HEK293T (cell line): ENCODE measurements around the gene MAPK12.

ENCODE experiments used
- CTCF ChIA-PET: fragments of 350-600 bp; formaldehyde crosslinking; extraction: SDS; loops from one replicate; lab custom pipeline; 2021; ENCODE audit warnings: antibody characterized with exemption, inconsistent platforms; lab: Yijun Ruan, JAX
- POLR2A ChIA-PET: fragments of 350-600 bp; formaldehyde crosslinking; extraction: SDS; loops from one replicate; lab custom pipeline; 2020; ENCODE audit warnings: antibody characterized with exemption, inconsistent platforms; lab: Yijun Ruan, JAX
- DNase-seq: peaks from one replicate; pipeline ENCODE4 v3.0.0; 2012; ENCODE audit warnings: mixed read lengths; ENCODE audit errors: extremely low spot score
- ARNT ChIP-seq: fragments of 450-650 bp; IDR thresholded peaks from 2 replicates; pipeline ENCODE4 v1.6.1; 2017; ENCODE audit warnings: mild to moderate bottlenecking
- BHLHE40 ChIP-seq: fragments of 450-650 bp; IDR thresholded peaks from 2 replicates; pipeline ENCODE4 v1.6.1; 2016; ENCODE audit warnings: mild to moderate bottlenecking, moderate library complexity, borderline replicate concordance
- CTBP1 ChIP-seq: fragments of 450-650 bp; IDR thresholded peaks from 2 replicates; pipeline ENCODE4 v1.6.1; 2016; ENCODE audit warnings: borderline replicate concordance
- ELF4 ChIP-seq: fragments of 450-650 bp; IDR thresholded peaks from 2 replicates; pipeline ENCODE4 v1.6.1; 2017; ENCODE audit warnings: antibody characterized with exemption
- FOXA1 ChIP-seq: fragments of 450-650 bp; IDR thresholded peaks from 2 replicates; pipeline ENCODE4 v1.6.1; 2016; ENCODE audit warnings: mild to moderate bottlenecking
- FOXK2 ChIP-seq: fragments of 450-650 bp; IDR thresholded peaks from 2 replicates; pipeline ENCODE4 v1.6.1; 2016; ENCODE audit warnings: mild to moderate bottlenecking
- FOXM1 ChIP-seq: fragments of 450-650 bp; IDR thresholded peaks from 2 replicates; pipeline ENCODE4 v1.6.1; 2017; ENCODE audit warnings: mild to moderate bottlenecking, borderline replicate concordance
- HDGF ChIP-seq: fragments of 450-650 bp; IDR thresholded peaks from 2 replicates; pipeline ENCODE4 v1.6.1; 2017; ENCODE audit warnings: antibody characterized with exemption, borderline replicate concordance
- L3MBTL2 ChIP-seq: fragments of 450-650 bp; conservative IDR thresholded peaks from 2 replicates; pipeline ENCODE4 v1.6.1; 2016; ENCODE audit warnings: mild to moderate bottlenecking
- LEF1 ChIP-seq: fragments of 450-650 bp; IDR thresholded peaks from 2 replicates; pipeline ENCODE4 v1.6.1; 2017; ENCODE audit warnings: mild to moderate bottlenecking, borderline replicate concordance
- NFRKB ChIP-seq: fragments of 450-650 bp; IDR thresholded peaks from 2 replicates; pipeline ENCODE4 v1.6.1; 2016; ENCODE audit warnings: mild to moderate bottlenecking, moderate library complexity
- SP1 ChIP-seq: fragments of 450-650 bp; IDR thresholded peaks from 2 replicates; pipeline ENCODE4 v1.6.1; 2017
- SUZ12 ChIP-seq: fragments of 450-650 bp; IDR thresholded peaks from 2 replicates; pipeline ENCODE4 v1.6.1; 2016; ENCODE audit warnings: mild to moderate bottlenecking
- TARDBP ChIP-seq: fragments of 450-650 bp; IDR thresholded peaks from 2 replicates; pipeline ENCODE4 v1.6.1; 2016
- ZNF384 ChIP-seq: fragments of 450-650 bp; IDR thresholded peaks from 2 replicates; pipeline ENCODE4 v1.6.1; 2016
- TF ChIP-seq, protein P1 (sequence below): fragments of 450-650 bp; IDR thresholded peaks from 2 replicates; pipeline ENCODE4 v1.6.1; 2016

The MAPK12 gene

DNA sequence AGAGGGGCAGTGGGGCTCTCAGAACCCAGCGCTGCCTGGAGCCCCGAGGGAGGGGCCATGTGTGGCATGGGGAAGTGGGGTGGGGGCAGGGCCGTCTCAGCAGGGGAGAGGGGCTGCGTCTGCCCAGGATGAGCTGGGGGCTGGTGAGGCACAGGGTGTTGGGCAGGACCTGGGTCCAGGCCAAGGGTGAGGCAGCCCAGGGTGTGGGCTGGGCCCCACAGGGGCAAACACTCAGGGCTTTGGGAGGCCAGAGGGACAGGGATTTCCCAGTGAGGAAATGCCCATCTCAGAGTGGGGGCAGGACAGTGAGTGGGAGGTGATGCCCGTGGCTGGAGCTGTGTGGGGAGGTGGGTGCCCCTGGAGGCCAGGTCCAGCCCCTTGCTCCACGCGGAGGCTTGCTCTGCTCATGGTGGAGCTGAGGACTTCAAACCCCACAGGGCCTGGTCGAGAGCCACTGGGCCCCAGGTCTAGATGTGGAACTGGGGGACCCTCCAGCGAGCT lies 40.6 kb upstream of the MAPK12 start:
- CTCF ChIA-PET, result interaction anchor here (0.6 kb wide), 1 partner anchor 130 kb away, joined by 3 read pairs; no protein-coding TSS in a partner anchor
- no peak for DNase-seq
- TF ChIP-seq ARNT, result no peak
- POLR2A ChIA-PET, result interaction anchor here (0.8 to 1.5 kb wide), 3 partner anchors 12 to 30 kb away, joined by 3 read pairs; no protein-coding TSS in a partner anchor

DNA sequence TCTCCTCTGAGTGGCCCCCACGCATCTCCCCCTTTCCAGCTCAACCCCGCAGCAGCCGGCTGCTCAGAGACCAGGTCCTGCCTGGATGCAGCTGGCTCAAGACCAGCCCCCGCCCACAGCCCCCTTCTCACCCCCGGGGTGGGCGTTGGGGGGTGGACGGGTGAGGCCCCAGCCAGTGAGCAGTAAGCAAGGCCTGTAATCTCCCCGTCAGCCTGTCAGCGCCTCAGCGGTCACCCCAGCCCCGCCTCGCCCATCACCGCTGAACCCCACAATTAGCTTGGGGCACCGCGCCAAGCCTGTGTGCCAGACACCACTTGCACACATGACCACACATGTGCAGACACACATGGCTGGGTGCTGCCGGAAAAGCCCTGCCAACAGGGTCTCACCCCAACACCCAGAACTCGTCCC lies 40.1 kb upstream of the MAPK12 start:
- CTCF ChIA-PET, result no interaction called here
- DNase-seq, result no peak
- TF ChIP-seq, protein P1, sequence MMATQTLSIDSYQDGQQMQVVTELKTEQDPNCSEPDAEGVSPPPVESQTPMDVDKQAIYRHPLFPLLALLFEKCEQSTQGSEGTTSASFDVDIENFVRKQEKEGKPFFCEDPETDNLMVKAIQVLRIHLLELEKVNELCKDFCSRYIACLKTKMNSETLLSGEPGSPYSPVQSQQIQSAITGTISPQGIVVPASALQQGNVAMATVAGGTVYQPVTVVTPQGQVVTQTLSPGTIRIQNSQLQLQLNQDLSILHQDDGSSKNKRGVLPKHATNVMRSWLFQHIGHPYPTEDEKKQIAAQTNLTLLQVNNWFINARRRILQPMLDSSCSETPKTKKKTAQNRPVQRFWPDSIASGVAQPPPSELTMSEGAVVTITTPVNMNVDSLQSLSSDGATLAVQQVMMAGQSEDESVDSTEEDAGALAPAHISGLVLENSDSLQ, result no peak
- no peak for TF ChIP-seq FOXK2
- POLR2A ChIA-PET, result interaction anchor here (1.3 to 1.5 kb wide), 2 partner anchors 28 to 30 kb away, joined by 3 read pairs; no protein-coding TSS in a partner anchor

DNA sequence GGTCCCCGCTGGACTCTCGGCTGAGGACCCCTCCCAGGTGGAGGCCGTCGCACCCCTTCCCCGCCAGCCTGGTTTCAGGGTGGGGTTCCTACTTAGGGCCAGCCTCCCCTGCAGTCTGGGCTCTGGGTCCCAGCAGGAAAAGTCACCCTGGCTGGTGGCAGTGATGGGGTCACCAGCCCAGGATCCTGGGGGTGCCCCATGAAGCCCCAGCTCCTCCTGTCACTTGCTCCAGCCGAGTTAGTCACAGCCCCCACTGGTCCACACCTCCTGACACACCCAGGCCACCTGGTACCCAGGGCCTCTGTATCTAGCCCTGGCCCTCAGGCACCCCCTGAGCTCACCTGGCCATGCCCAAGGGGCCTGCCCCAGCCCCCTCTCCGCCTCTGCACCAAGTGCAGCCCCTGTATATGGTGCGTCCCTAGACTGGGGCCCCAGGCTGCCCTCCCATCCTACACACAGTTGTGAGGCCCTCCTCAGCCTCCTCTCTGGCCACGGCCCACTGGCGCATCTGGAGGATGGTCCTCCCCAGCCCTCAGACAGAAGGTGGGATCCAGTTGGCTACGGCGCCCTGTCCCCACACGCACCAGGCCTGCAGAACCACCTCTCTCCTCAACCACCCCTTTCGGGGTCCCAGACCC lies 39.3 kb upstream of the MAPK12 start:
- no peak for DNase-seq
- TF ChIP-seq LEF1, result no peak
- ChIA-PET POLR2A (interaction anchor here (1.5 kb wide), 1 partner anchor 29 kb away, joined by 3 read pairs; no protein-coding TSS in a partner anchor), CTCF (interaction anchor here (0.6 kb wide), 1 partner anchor 65 kb away, joined by 4 read pairs; no protein-coding TSS in a partner anchor)

- no peak for TF ChIP-seq ARNT
- ChIA-PET CTCF (interaction anchor here (0.6 kb wide), 1 partner anchor 66 kb away, joined by 4 read pairs; no protein-coding TSS in a partner anchor), POLR2A (no interaction called here)
- DNase-seq, result no peak
These were observed 38.5 kb upstream of the MAPK12 start for GRCh38 chr22:50299785-50300619.

DNA sequence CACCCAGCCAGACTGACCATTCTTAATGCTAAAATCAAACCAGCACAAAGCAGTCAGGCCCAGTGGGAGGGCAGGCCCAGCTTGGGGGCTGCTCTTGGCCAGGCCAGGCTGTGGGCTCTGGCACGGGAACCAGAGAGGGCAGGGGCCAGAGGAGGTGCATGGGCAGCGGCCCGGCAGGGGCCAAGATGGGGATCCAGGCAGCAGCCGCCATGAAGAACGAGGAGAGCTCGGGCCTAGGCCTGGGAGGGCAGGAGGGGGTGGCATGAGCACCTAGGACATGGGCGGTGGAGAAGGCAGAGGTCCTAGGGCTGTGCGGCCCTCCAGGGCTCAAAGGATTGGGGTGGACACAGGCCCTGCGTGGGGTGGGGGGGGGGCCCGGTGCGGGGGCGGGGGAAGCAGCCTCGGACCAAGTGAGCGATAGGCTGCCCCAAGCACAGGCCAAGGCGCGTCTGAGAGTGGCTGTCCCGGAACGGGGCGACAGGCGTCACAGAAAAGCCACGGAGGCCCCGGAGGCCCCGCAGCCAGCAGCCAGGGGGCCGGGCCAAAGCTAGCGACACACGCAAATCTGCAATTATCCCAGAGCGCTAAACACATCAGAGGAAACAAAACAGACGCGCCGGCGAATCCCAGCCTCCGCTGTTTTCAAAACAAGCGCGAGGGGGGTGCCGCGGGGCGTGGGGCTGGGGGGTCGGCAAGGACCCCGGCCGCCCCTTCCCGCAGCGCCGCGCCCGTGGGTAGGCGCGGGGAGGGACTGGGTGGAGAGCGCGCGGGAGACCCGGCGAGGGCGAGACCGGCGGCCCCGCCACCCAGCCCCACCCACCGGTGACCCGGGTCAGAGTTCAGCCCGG lies 37.7 kb upstream of the MAPK12 start:
- CTCF ChIA-PET, result no interaction called here
- POLR2A ChIA-PET, result interaction anchor here (0.6 kb wide), 1 partner anchor 47 kb away, joined by 3 read pairs; no protein-coding TSS in a partner anchor
- peak; percentile 28 for DNase-seq
- TF ChIP-seq HDGF, result no peak
- TF ChIP-seq SUZ12, result no peak
- TF ChIP-seq L3MBTL2, result no peak
- TF ChIP-seq TARDBP, result no peak
- TF ChIP-seq, protein P1, result no peak
- TF ChIP-seq LEF1, result no peak
- TF ChIP-seq FOXA1, result no peak
- no peak for TF ChIP-seq FOXK2
- no peak for TF ChIP-seq NFRKB
- TF ChIP-seq BHLHE40, result no peak
- TF ChIP-seq CTBP1, result no peak
- TF ChIP-seq SP1, result no peak
- no peak for TF ChIP-seq FOXM1
- no peak for TF ChIP-seq ARNT
- TF ChIP-seq ZNF384, result no peak
- TF ChIP-seq ELF4, result no peak

- ChIA-PET CTCF (no interaction called here), POLR2A (no interaction called here)
- TF ChIP-seq ZNF384 (no peak), FOXK2 (no peak), FOXA1 (no peak), L3MBTL2 (no peak), HDGF (no peak), CTBP1 (no peak), SP1 (no peak), ELF4 (no peak), FOXM1 (no peak), ARNT (no peak), TARDBP (no peak), LEF1 (no peak), NFRKB (no peak)
- TF ChIP-seq, protein P1, result no peak
- no peak for DNase-seq
These were observed 36.8 kb upstream of the MAPK12 start for GRCh38 chr22:50298266-50298637.
